HG03378 (cell line): ENCODE data around the gene MYL5.

Experiments
- ATAC-seq: cut with Tn5 transposase; IDR thresholded peaks from one replicate; pipeline ENCODE4 v1.9.1; 2021; ENCODE audit warnings: mild to moderate bottlenecking, moderate library complexity; ENCODE audit not compliant: unreplicated experiment

The MYL5 gene

GRCh38 chr4:704198-704891 is 30.0 kb downstream of the MYL5 start:
- no peak for ATAC-seq

- no peak for ATAC-seq
Observed at GRCh38 chr4:704971-705277, 30.6 kb downstream of the MYL5 start.

- ATAC-seq, result peak; percentile 72
Observed at GRCh38 chr4:705278-706082, 31.1 kb downstream of the MYL5 start, which contains the start of gene PCGF3. TSS of gene PCGF3 (plus strand) at chr4:705832. CDS start at chr4:733681, 27,849 bp downstream.

- ATAC-seq, result peak; percentile 1
Observed at GRCh38 chr4:706083-706633, 31.8 kb downstream of the MYL5 start.

GRCh38 chr4:706834-707598 is 32.7 kb downstream of the MYL5 start:
- ATAC-seq, result no peak

GRCh38 chr4:707929-708630 is 33.7 kb downstream of the MYL5 start:
- ATAC-seq, result no peak

GRCh38 chr4:708631-708933 is 34.2 kb downstream of the MYL5 start:
- ATAC-seq, result no peak

- ATAC-seq, result no peak
Observed at GRCh38 chr4:709348-709747, 35.0 kb downstream of the MYL5 start.

GRCh38 chr4:710116-710515 is 35.8 kb downstream of the MYL5 start:
- no peak for ATAC-seq

- no peak for ATAC-seq
Observed at GRCh38 chr4:710916-711315, 36.6 kb downstream of the MYL5 start.

GRCh38 chr4:712093-712492 is 37.8 kb downstream of the MYL5 start:
- no peak for ATAC-seq

GRCh38 chr4:712916-713632 is 38.7 kb downstream of the MYL5 start:
- no peak for ATAC-seq

- no peak for ATAC-seq
Observed at GRCh38 chr4:714087-714486, 39.7 kb downstream of the MYL5 start.

- no peak for ATAC-seq
Observed at GRCh38 chr4:717601-718320, 43.4 kb downstream of the MYL5 start.

- no peak for ATAC-seq
Observed at GRCh38 chr4:718460-718859, 44.1 kb downstream of the MYL5 start.

- ATAC-seq, result no peak
Observed at GRCh38 chr4:720111-720860, 45.9 kb downstream of the MYL5 start.

GRCh38 chr4:721261-722168 is 47.2 kb downstream of the MYL5 start:
- no peak for ATAC-seq

- no peak for ATAC-seq
Observed at GRCh38 chr4:722169-722725, 47.9 kb downstream of the MYL5 start.
